RWPE2 (cell line): ENCODE results near the gene RNF43.

ENCODE experiments used
- ATAC-seq: fragments of 200-7000 bp; cut with Tn5 transposase; 3 replicates; pipeline ENCODE4 v1.9.1; 2021; ENCODE audit warnings: low read depth
- DNase-seq: peaks from one replicate; pipeline ENCODE4 v3.0.0-alpha.2; 2020; ENCODE audit warnings: low spot score
- H3K27ac ChIP-seq: fragments of 450-650 bp; 2 replicates; pipeline ENCODE4 v1.5.1; 2017; ENCODE audit warnings: mild to moderate bottlenecking; ENCODE audit not compliant: poor library complexity, severe bottlenecking
- H3K27me3 ChIP-seq: fragments of 250-450 bp; sonication (Bioruptor Pico); 2 replicates; pipeline ENCODE4 v1.5.1; 2021; ENCODE audit warnings: mild to moderate bottlenecking, moderate library complexity; ENCODE audit not compliant: insufficient read depth, poor library complexity, severe bottlenecking
- H3K36me3 ChIP-seq: fragments of 250-450 bp; sonication (Bioruptor Pico); 2 replicates; pipeline ENCODE4 v1.5.1; 2020; ENCODE audit warnings: low read depth, mild to moderate bottlenecking, moderate library complexity
- H3K4me1 ChIP-seq: fragments of 250-450 bp; sonication (Bioruptor Pico); 2 replicates; pipeline ENCODE4 v1.5.1; 2021; ENCODE audit warnings: mild to moderate bottlenecking, moderate library complexity; ENCODE audit not compliant: insufficient read depth, poor library complexity, severe bottlenecking
- H3K4me3 ChIP-seq: fragments of 250-450 bp; sonication (Bioruptor Pico); 2 replicates; pipeline ENCODE4 v1.5.1; 2021; ENCODE audit warnings: mild to moderate bottlenecking, moderate library complexity; ENCODE audit not compliant: severe bottlenecking
- H3K9me3 ChIP-seq: fragments of 250-450 bp; sonication (Bioruptor Pico); 2 replicates; pipeline ENCODE4 v1.5.1; 2021; ENCODE audit warnings: mild to moderate bottlenecking, moderate library complexity; ENCODE audit not compliant: severe bottlenecking
- CTCF ChIP-seq: fragments of 450-650 bp; IDR thresholded peaks from one replicate; pipeline ENCODE4 v1.5.1; 2017; ENCODE audit warnings: mild to moderate bottlenecking, moderate library complexity; ENCODE audit not compliant: poor library complexity, severe bottlenecking

Gene RNF43

GRCh38 chr17:58369214-58370031 is 47.9 kb downstream of the RNF43 start:
- H3K4me3 ChIP-seq, result no peak overlapping the region
- no peaks in the 10 kb centered on the region for H3K36me3 ChIP-seq
- H3K27ac ChIP-seq, result no peak overlapping the region
- DNase-seq (no peak), ATAC-seq (no peak)
- TF ChIP-seq CTCF, result no peak
- H3K4me1 ChIP-seq, result peaks cover 10% of the 10 kb centered on the region
- no peaks in the 10 kb centered on the region for H3K9me3 ChIP-seq
- no peaks in the 10 kb centered on the region for H3K27me3 ChIP-seq

GRCh38 chr17:58368860-58369213 is 48.5 kb downstream of the RNF43 start:
- TF ChIP-seq CTCF, result no peak
- Histone ChIP-seq H3K27ac (no peak overlapping the region), H3K4me3 (no peak overlapping the region), H3K36me3 (no peaks in the 10 kb centered on the region), H3K27me3 (no peaks in the 10 kb centered on the region), H3K4me1 (peaks cover 14% of the 10 kb centered on the region), H3K9me3 (no peaks in the 10 kb centered on the region)
- DNase-seq (no peak), ATAC-seq (no peak)
